ENCODE data around the gene MCM10. TPM values are rescaled to one million over a fixed set of nuclear protein-coding genes. Genes with fewer than 3 reads are reported as not detected.

Gene MCM10
- total and polyA plus RNA-seq, 2 donors, result 0.27 to 15.7 TPM

DNA sequence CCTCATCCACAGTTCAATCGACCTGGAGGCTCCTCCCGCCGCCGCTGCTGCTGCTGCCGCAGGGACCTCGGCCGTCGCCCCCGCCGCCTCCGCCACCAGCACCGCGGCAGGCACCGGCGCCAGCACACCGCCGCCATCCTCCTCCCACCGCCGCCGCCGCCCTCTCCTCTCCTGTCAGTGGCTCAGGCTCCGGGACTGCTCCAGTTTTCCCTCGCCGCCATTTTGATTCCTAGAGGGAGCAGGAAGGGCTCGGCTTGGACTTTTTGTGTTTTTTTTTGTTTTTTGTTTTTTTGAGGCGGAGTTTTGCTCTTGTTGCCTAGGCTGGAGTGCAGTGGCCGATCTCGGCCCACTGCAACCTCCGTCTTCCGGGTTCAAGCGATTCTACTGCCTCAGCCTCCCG, 3.0 kb upstream of the MCM10 start:
- Histone ChIP-seq H3K27ac (ENCODE audit: low read depth in 1 of 2, low read length in 1 of 2) (no peak overlapping the region), H3K36me3 (ENCODE audit: control insufficient read depth in 2 of 2, insufficient read depth in 2 of 2, low read length in 1 of 2) (no peaks in the 10 kb centered on the region), H3K27me3 (ENCODE audit: control insufficient read depth in 2 of 2, insufficient read depth in 1 of 2, low read length in 1 of 2) (peaks cover 0 to 3% of the 10 kb centered on the region in 2 donors), H3K4me3 (ENCODE audit: low read length in 2 of 2) (peak overlapping the region; percentile 16 to 26), H3K4me1 (ENCODE audit: control insufficient read depth in 2 of 2, insufficient read depth in 2 of 2, low read length in 2 of 2) (peaks cover 4 to 16% of the 10 kb centered on the region in 2 donors), H3K9me3 (ENCODE audit: control insufficient read depth in 2 of 2, insufficient read depth in 1 of 2, low read length in 1 of 2) (no peaks in the 10 kb centered on the region)
- DNase-seq (ENCODE audit: low read depth in 6 of 9, low spot score in 9 of 9), result peak in 1 of 9 donors; percentile 30
- 65% methylated on average over 32 of the region's 32 CpGs for WGBS

GRCh38 chr10:13161857-13162271, 506 bp downstream of the MCM10 start:
- WGBS, result 9% methylated on average over 18 of the region's 18 CpGs
- DNase-seq (ENCODE audit: low read depth in 6 of 9, low spot score in 9 of 9), result peak in 4 of 9 donors; percentile 4 to 11 (median 10)
- Histone ChIP-seq H3K9me3 (ENCODE audit: control insufficient read depth in 2 of 2, insufficient read depth in 1 of 2, low read length in 1 of 2) (no peaks in the 10 kb centered on the region), H3K36me3 (ENCODE audit: control insufficient read depth in 2 of 2, insufficient read depth in 2 of 2, low read length in 1 of 2) (peaks cover 0 to under 1% of the 10 kb centered on the region in 2 donors), H3K4me3 (ENCODE audit: low read length in 2 of 2) (peak overlapping the region; percentile 67 to 69), H3K4me1 (ENCODE audit: control insufficient read depth in 2 of 2, insufficient read depth in 2 of 2, low read length in 2 of 2) (peaks cover 4 to 16% of the 10 kb centered on the region in 2 donors), H3K27ac (ENCODE audit: low read depth in 1 of 2, low read length in 1 of 2) (no peak overlapping the region), H3K27me3 (ENCODE audit: control insufficient read depth in 2 of 2, insufficient read depth in 1 of 2, low read length in 1 of 2) (peaks cover 0 to 3% of the 10 kb centered on the region in 2 donors)

DNA sequence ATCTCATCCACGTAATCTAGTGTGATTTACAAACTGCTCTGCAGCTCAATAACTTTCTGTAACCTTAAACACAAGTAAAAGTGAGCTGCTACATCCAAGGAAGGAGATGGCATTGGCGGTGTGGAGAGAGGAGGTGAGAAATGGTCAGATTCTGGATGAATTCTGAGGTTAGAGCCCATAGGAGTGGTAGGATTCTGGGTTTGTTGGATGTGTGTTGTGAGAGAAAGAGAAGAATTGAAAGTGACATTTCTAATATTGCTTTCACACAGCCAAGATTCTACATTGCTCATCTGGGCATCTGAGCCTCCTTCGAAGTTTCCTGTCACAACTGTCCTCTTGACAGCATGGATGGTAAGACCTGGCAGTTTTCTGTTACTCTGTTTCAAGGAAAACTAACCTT, 2.5 kb downstream of the MCM10 start:
- 98% methylated on average over 3 of the region's 3 CpGs for WGBS
- no peak for DNase-seq (ENCODE audit: low read depth in 6 of 9, low spot score in 9 of 9)

GRCh38 chr10:13165177-13165576, 3.8 kb downstream of the MCM10 start:
- Histone ChIP-seq H3K9me3 (ENCODE audit: control insufficient read depth in 2 of 2, insufficient read depth in 1 of 2, low read length in 1 of 2) (no peaks in the 10 kb centered on the region), H3K4me3 (ENCODE audit: low read length in 2 of 2) (no peak overlapping the region)

More for the DNA sequence above, 2.5 kb downstream of the MCM10 start:
- H3K27me3 ChIP-seq (ENCODE audit: control insufficient read depth in 2 of 2, insufficient read depth in 1 of 2, low read length in 1 of 2), result no peaks in the 10 kb centered on the region
- H3K9me3 ChIP-seq (ENCODE audit: control insufficient read depth in 2 of 2, insufficient read depth in 1 of 2, low read length in 1 of 2), result no peaks in the 10 kb centered on the region
- H3K27ac ChIP-seq (ENCODE audit: low read depth in 1 of 2, low read length in 1 of 2), result no peak overlapping the region
- H3K4me1 ChIP-seq (ENCODE audit: control insufficient read depth in 2 of 2, insufficient read depth in 2 of 2, low read length in 2 of 2), result peaks cover 4 to 16% of the 10 kb centered on the region in 2 donors
- no peak overlapping the region for H3K4me3 ChIP-seq (ENCODE audit: low read length in 2 of 2)
- H3K36me3 ChIP-seq (ENCODE audit: control insufficient read depth in 2 of 2, insufficient read depth in 2 of 2, low read length in 1 of 2), result peaks cover 4% of the 10 kb centered on the region in 2 donors

GRCh38 chr10:13167568-13167967, 6.2 kb downstream of the MCM10 start:
- Histone ChIP-seq H3K4me3 (ENCODE audit: low read length in 2 of 2) (no peak overlapping the region), H3K9me3 (ENCODE audit: control insufficient read depth in 2 of 2, insufficient read depth in 1 of 2, low read length in 1 of 2) (no peaks in the 10 kb centered on the region), H3K27ac (ENCODE audit: low read depth in 1 of 2, low read length in 1 of 2) (no peak overlapping the region), H3K27me3 (ENCODE audit: control insufficient read depth in 2 of 2, insufficient read depth in 1 of 2, low read length in 1 of 2) (no peaks in the 10 kb centered on the region), H3K4me1 (ENCODE audit: control insufficient read depth in 2 of 2, insufficient read depth in 2 of 2, low read length in 2 of 2) (peaks cover 0 to 1% of the 10 kb centered on the region in 2 donors), H3K36me3 (ENCODE audit: control insufficient read depth in 2 of 2, insufficient read depth in 2 of 2, low read length in 1 of 2) (peaks cover 4 to 23% of the 10 kb centered on the region in 2 donors)
- WGBS, result 98% methylated on average over 7 of the region's 7 CpGs
- no peak for DNase-seq (ENCODE audit: low read depth in 6 of 9, low spot score in 9 of 9)

More at GRCh38 chr10:13165177-13165576, 3.8 kb downstream of the MCM10 start:
- no peak for DNase-seq (ENCODE audit: low read depth in 6 of 9, low spot score in 9 of 9)
- Histone ChIP-seq H3K27ac (ENCODE audit: low read depth in 1 of 2, low read length in 1 of 2) (no peak overlapping the region), H3K36me3 (ENCODE audit: control insufficient read depth in 2 of 2, insufficient read depth in 2 of 2, low read length in 1 of 2) (peaks cover 4 to 9% of the 10 kb centered on the region in 2 donors), H3K4me1 (ENCODE audit: control insufficient read depth in 2 of 2, insufficient read depth in 2 of 2, low read length in 2 of 2) (peaks cover 4 to 16% of the 10 kb centered on the region in 2 donors), H3K27me3 (ENCODE audit: control insufficient read depth in 2 of 2, insufficient read depth in 1 of 2, low read length in 1 of 2) (no peaks in the 10 kb centered on the region)

DNA sequence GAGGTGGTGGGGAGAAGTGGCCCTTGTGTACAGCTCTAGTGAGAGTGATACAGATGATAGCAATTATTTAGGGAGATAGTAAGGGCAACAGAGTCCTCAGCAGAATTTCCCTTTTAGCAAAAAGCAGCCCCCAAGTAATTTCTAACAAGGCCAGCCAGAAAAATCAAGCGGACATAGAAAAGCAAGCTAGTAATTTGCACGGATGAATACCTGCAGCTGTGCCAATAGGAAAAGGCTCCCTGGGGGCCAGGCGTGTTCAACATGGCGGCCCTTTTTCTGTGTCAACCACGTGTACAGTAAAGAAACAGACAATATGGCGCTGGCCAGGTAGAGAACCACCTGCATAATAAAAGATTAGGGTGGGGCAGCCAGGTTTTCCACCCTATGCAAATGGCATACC, 7.4 kb downstream of the MCM10 start:
- Histone ChIP-seq H3K4me1 (ENCODE audit: control insufficient read depth in 2 of 2, insufficient read depth in 2 of 2, low read length in 2 of 2) (no peaks in the 10 kb centered on the region), H3K4me3 (ENCODE audit: low read length in 2 of 2) (no peak overlapping the region), H3K27ac (ENCODE audit: low read depth in 1 of 2, low read length in 1 of 2) (no peak overlapping the region), H3K36me3 (ENCODE audit: control insufficient read depth in 2 of 2, insufficient read depth in 2 of 2, low read length in 1 of 2) (peaks cover 8 to 23% of the 10 kb centered on the region in 2 donors), H3K27me3 (ENCODE audit: control insufficient read depth in 2 of 2, insufficient read depth in 1 of 2, low read length in 1 of 2) (no peaks in the 10 kb centered on the region), H3K9me3 (ENCODE audit: control insufficient read depth in 2 of 2, insufficient read depth in 1 of 2, low read length in 1 of 2) (no peaks in the 10 kb centered on the region)
- 95% methylated on average over 6 of the region's 6 CpGs for WGBS
- DNase-seq (ENCODE audit: low read depth in 6 of 9, low spot score in 9 of 9), result no peak

- no peak for DNase-seq (ENCODE audit: low read depth in 6 of 9, low spot score in 9 of 9)
- WGBS, result 96% methylated on average over 2 of the region's 2 CpGs
- H3K27ac ChIP-seq (ENCODE audit: low read depth in 1 of 2, low read length in 1 of 2), result no peak overlapping the region
- H3K4me1 ChIP-seq (ENCODE audit: control insufficient read depth in 2 of 2, insufficient read depth in 2 of 2, low read length in 2 of 2), result no peaks in the 10 kb centered on the region
- no peak overlapping the region for H3K4me3 ChIP-seq (ENCODE audit: low read length in 2 of 2)
- no peaks in the 10 kb centered on the region for H3K27me3 ChIP-seq (ENCODE audit: control insufficient read depth in 2 of 2, insufficient read depth in 1 of 2, low read length in 1 of 2)
- no peaks in the 10 kb centered on the region for H3K9me3 ChIP-seq (ENCODE audit: control insufficient read depth in 2 of 2, insufficient read depth in 1 of 2, low read length in 1 of 2)
- peaks cover 20 to 40% of the 10 kb centered on the region in 2 donors for H3K36me3 ChIP-seq (ENCODE audit: control insufficient read depth in 2 of 2, insufficient read depth in 2 of 2, low read length in 1 of 2)
Measured at GRCh38 chr10:13173616-13174015, 12.3 kb downstream of the MCM10 start.

DNA sequence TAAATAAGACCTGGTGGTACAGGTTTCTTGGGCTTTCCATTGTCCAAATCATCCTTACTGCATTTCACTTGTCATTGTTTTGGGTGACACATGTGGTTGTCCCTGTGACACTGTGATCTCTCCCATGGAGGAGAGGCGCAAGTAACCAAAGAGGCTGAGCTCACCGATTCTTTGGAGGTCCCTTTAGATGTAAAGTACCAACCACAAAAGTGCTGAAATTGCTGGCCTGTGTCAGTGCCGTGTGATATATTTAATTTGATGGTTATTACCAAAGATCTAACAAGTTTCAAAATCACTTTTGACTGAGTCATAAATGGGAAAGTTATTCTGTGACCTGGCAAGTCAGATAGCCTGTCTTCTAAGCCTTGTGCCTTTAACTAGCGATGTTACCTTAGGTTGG, 19.4 kb downstream of the MCM10 start:
- Histone ChIP-seq H3K4me3 (ENCODE audit: low read length in 2 of 2) (no peak overlapping the region), H3K27ac (ENCODE audit: low read depth in 1 of 2, low read length in 1 of 2) (no peak overlapping the region), H3K4me1 (ENCODE audit: control insufficient read depth in 2 of 2, insufficient read depth in 2 of 2, low read length in 2 of 2) (no peaks in the 10 kb centered on the region), H3K36me3 (ENCODE audit: control insufficient read depth in 2 of 2, insufficient read depth in 2 of 2, low read length in 1 of 2) (peaks cover 33 to 42% of the 10 kb centered on the region in 2 donors), H3K9me3 (ENCODE audit: control insufficient read depth in 2 of 2, insufficient read depth in 1 of 2, low read length in 1 of 2) (no peaks in the 10 kb centered on the region), H3K27me3 (ENCODE audit: control insufficient read depth in 2 of 2, insufficient read depth in 1 of 2, low read length in 1 of 2) (no peaks in the 10 kb centered on the region)
- WGBS, result 95% methylated on average over 4 of the region's 4 CpGs
- DNase-seq (ENCODE audit: low read depth in 6 of 9, low spot score in 9 of 9), result no peak

- WGBS, result 96% methylated on average over 1 of the region's 1 CpG
Measured at GRCh38 chr10:13182424-13182823, 21.1 kb downstream of the MCM10 start.

More at GRCh38 chr10:13182424-13182823, 21.1 kb downstream of the MCM10 start:
- no peaks in the 10 kb centered on the region for H3K9me3 ChIP-seq (ENCODE audit: control insufficient read depth in 2 of 2, insufficient read depth in 1 of 2, low read length in 1 of 2)
- H3K4me3 ChIP-seq (ENCODE audit: low read length in 2 of 2), result no peak overlapping the region
- no peaks in the 10 kb centered on the region for H3K27me3 ChIP-seq (ENCODE audit: control insufficient read depth in 2 of 2, insufficient read depth in 1 of 2, low read length in 1 of 2)
- no peaks in the 10 kb centered on the region for H3K4me1 ChIP-seq (ENCODE audit: control insufficient read depth in 2 of 2, insufficient read depth in 2 of 2, low read length in 2 of 2)
- H3K27ac ChIP-seq (ENCODE audit: low read depth in 1 of 2, low read length in 1 of 2), result no peak overlapping the region
- peaks cover 39 to 52% of the 10 kb centered on the region in 2 donors for H3K36me3 ChIP-seq (ENCODE audit: control insufficient read depth in 2 of 2, insufficient read depth in 2 of 2, low read length in 1 of 2)
- DNase-seq (ENCODE audit: low read depth in 6 of 9, low spot score in 9 of 9), result no peak

Measured in thymus (tissue), 11 donors.